ENCODE measurements around the gene KBTBD7. TPM values are rescaled to one million over a fixed set of nuclear protein-coding genes. Genes with fewer than 3 reads are reported as not detected.

The KBTBD7 gene
- total and polyA plus RNA-seq, 2 donors (not counting 1 experiment from before 2014, with no cell fraction given): 0.73 to 9.2 TPM

DNA sequence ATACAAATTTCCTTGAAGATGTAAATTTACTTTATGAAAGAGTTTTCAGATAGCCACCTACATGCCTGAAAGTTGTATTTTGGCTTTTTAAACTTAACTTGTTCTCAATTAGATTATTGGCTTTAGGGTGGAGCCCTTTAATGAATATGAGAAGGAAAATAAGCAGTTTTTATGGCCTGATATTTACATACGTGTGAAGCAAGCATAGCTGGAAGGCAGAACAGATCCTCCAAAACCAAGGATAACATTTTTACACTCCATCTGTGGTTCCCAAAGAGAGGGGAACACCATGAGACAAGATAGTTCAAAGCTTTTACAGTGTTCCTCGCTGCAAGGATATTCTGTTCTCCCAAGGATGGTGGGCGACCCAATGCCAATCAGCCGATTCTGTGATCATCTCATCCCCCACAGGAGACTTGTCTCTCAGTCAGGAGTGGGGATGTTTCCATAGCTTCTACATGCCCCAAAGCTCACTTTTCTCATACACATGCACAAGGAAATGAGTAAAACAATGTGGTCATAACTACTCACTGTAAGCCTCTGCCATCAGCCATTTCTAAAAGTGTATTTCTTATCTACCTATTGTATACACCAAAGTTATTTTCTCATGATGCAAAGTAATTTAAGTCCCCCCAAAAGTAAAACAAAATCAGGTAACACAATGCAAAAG, 37.2 kb downstream of the KBTBD7 start:
- H3K9me3 Mint-ChIP-seq (ENCODE audit: insufficient read depth): no peaks in the 10 kb centered on the region
- no peak overlapping the region for H3K4me2 ChIP-seq (replicated peaks; ENCODE audit: low read depth, low read length, poor library complexity, severe bottlenecking)
- no peak overlapping the region for H3K27ac Mint-ChIP-seq
- H4K20me1 ChIP-seq (ENCODE audit: control insufficient read depth, insufficient read depth, low read length, poor library complexity, severe bottlenecking): no peaks in the 10 kb centered on the region
- no peaks in the 10 kb centered on the region for H3K36me3 ChIP-seq (replicated peaks in 1 of 2; ENCODE audit: control extremely low read depth in 1 of 2, control insufficient read depth in 1 of 2, extremely low read depth in 1 of 2, insufficient read depth in 2 of 2, low read length in 1 of 2)
- TF ChIP-seq CTCF (IDR thresholded peaks at IDR 0.05) (no peak), EZH2 (IDR thresholded peaks at IDR 0.05; ENCODE audit: borderline replicate concordance, insufficient read depth, low read depth, low read length, poor library complexity, severe bottlenecking) (no peak)
- ATAC-seq (ENCODE audit: low read depth) (no peak), DNase-seq (no peak)
- H3K79me2 ChIP-seq (ENCODE audit: control insufficient read depth, insufficient read depth, low read length): no peaks in the 10 kb centered on the region
- intact Hi-C loops (cut with micrococcal nuclease): no loop called here
- H3K27me3 ChIP-seq (replicated peaks in 1 of 4; ENCODE audit: control extremely low read depth in 1 of 4, control insufficient read depth in 3 of 4, insufficient read depth in 4 of 4, low read length in 3 of 4): no peaks in the 10 kb centered on the region
- H3K27me3 Mint-ChIP-seq: no peaks in the 10 kb centered on the region
- H2AFZ ChIP-seq (ENCODE audit: insufficient read depth, low read depth, low read length, poor library complexity, severe bottlenecking): no peak overlapping the region
- WGBS (ENCODE audit: insufficient coverage): no CpG with 5 or more reads among the region's 4 CpGs
- no peaks in the 10 kb centered on the region for H3K4me1 Mint-ChIP-seq
- no peak overlapping the region for H3K9ac ChIP-seq (ENCODE audit: low read length)
- H3K4me1 ChIP-seq (ENCODE audit: control insufficient read depth in 2 of 2, insufficient read depth in 2 of 2, low read length in 2 of 2): no peaks in the 10 kb centered on the region
- H3K4me3 Mint-ChIP-seq: no peak overlapping the region
- H3K9me3 ChIP-seq (ENCODE audit: control extremely low read depth in 1 of 3, control insufficient read depth in 2 of 3, insufficient read depth in 1 of 3, low read length in 2 of 3): peaks cover 0 to 4% (median 3%) of the 10 kb centered on the region in 3 donors
- no peak overlapping the region for H3K4me3 ChIP-seq (ENCODE audit: control extremely low read depth in 1 of 5, extremely low read depth in 1 of 5, insufficient read depth in 1 of 5, low read depth in 2 of 5, low read length in 4 of 5)
- CTCF ChIA-PET: no interaction called here
- POLR2A ChIA-PET: no interaction called here
- H3K27ac ChIP-seq (ENCODE audit: low read length in 2 of 2): no peak overlapping the region

GRCh38 chr13:41156620-41157019, 37.7 kb downstream of the KBTBD7 start:
- Histone ChIP-seq H3K27ac (ENCODE audit: low read length in 2 of 2) (no peak overlapping the region), H2AFZ (ENCODE audit: insufficient read depth, low read depth, low read length, poor library complexity, severe bottlenecking) (no peak overlapping the region), H3K9ac (ENCODE audit: low read length) (no peak overlapping the region), H3K4me1 (ENCODE audit: control insufficient read depth in 2 of 2, insufficient read depth in 2 of 2, low read length in 2 of 2) (no peaks in the 10 kb centered on the region), H3K36me3 (replicated peaks in 1 of 2; ENCODE audit: control extremely low read depth in 1 of 2, control insufficient read depth in 1 of 2, extremely low read depth in 1 of 2, insufficient read depth in 2 of 2, low read length in 1 of 2) (no peaks in the 10 kb centered on the region), H3K4me2 (replicated peaks; ENCODE audit: low read depth, low read length, poor library complexity, severe bottlenecking) (no peak overlapping the region), H3K27me3 (replicated peaks in 1 of 4; ENCODE audit: control extremely low read depth in 1 of 4, control insufficient read depth in 3 of 4, insufficient read depth in 4 of 4, low read length in 3 of 4) (no peaks in the 10 kb centered on the region), H3K4me3 (ENCODE audit: control extremely low read depth in 1 of 5, extremely low read depth in 1 of 5, insufficient read depth in 1 of 5, low read depth in 2 of 5, low read length in 4 of 5) (no peak overlapping the region), H3K79me2 (ENCODE audit: control insufficient read depth, insufficient read depth, low read length) (no peaks in the 10 kb centered on the region), H4K20me1 (ENCODE audit: control insufficient read depth, insufficient read depth, low read length, poor library complexity, severe bottlenecking) (no peaks in the 10 kb centered on the region), H3K9me3 (ENCODE audit: control extremely low read depth in 1 of 3, control insufficient read depth in 2 of 3, insufficient read depth in 1 of 3, low read length in 2 of 3) (peaks cover 0 to 8% (median 4%) of the 10 kb centered on the region in 3 donors)
- no peak for ATAC-seq (ENCODE audit: low read depth)
- Mint-ChIP-seq H3K27ac (no peak overlapping the region), H3K9me3 (ENCODE audit: insufficient read depth) (no peaks in the 10 kb centered on the region), H3K4me1 (no peaks in the 10 kb centered on the region), H3K4me3 (no peak overlapping the region), H3K27me3 (no peaks in the 10 kb centered on the region)
- intact Hi-C loops (cut with micrococcal nuclease): no loop called here
- POLR2A ChIA-PET: no interaction called here
- CTCF ChIA-PET: no interaction called here
- no peak for DNase-seq
- no peak for TF ChIP-seq EZH2 (IDR thresholded peaks at IDR 0.05; ENCODE audit: borderline replicate concordance, insufficient read depth, low read depth, low read length, poor library complexity, severe bottlenecking)
- no peak for TF ChIP-seq CTCF (IDR thresholded peaks at IDR 0.05)
- 67% methylated on average over 1 of the region's 2 CpGs for WGBS (ENCODE audit: insufficient coverage)

All from B cell (primary cell).